ENCODE measurements around the gene BTK.

BTK gene

GRCh38 chrX:101417981-101418841 is 32.2 kb upstream of the BTK start:
- CTCF ChIA-PET = interaction anchor here (0.7 to 1.3 kb wide), 4 partner anchors 42 to 381 kb away, joined by 3 to 4 read pairs (median 3); no protein-coding TSS in a partner anchor
- no peak for DNase-seq (ENCODE audit: low read depth, low spot score)
- TF ChIP-seq, protein P1, sequence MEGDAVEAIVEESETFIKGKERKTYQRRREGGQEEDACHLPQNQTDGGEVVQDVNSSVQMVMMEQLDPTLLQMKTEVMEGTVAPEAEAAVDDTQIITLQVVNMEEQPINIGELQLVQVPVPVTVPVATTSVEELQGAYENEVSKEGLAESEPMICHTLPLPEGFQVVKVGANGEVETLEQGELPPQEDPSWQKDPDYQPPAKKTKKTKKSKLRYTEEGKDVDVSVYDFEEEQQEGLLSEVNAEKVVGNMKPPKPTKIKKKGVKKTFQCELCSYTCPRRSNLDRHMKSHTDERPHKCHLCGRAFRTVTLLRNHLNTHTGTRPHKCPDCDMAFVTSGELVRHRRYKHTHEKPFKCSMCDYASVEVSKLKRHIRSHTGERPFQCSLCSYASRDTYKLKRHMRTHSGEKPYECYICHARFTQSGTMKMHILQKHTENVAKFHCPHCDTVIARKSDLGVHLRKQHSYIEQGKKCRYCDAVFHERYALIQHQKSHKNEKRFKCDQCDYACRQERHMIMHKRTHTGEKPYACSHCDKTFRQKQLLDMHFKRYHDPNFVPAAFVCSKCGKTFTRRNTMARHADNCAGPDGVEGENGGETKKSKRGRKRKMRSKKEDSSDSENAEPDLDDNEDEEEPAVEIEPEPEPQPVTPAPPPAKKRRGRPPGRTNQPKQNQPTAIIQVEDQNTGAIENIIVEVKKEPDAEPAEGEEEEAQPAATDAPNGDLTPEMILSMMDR (IDR thresholded peaks at IDR 0.05; ENCODE audit: insufficient read depth, low read length, missing control alignments) = no peak
- POLR2A ChIA-PET = interaction anchor here (0.5 kb wide), 1 partner anchor 204 kb away, joined by 5 read pairs; no protein-coding TSS in a partner anchor
- peak overlapping the region; percentile 52 for H3K4me3 ChIP-seq (ENCODE audit: low read depth, low read length)

- TF ChIP-seq, protein P1 (IDR thresholded peaks at IDR 0.05; ENCODE audit: insufficient read depth, low read length, missing control alignments) = no peak
- DNase-seq (ENCODE audit: low read depth, low spot score) = no peak
- POLR2A ChIA-PET = no interaction called here
- CTCF ChIA-PET = interaction anchor here (0.7 to 2.4 kb wide), 5 partner anchors 13 to 384 kb away, joined by 3 to 7 read pairs (median 4); no protein-coding TSS in a partner anchor
- H3K4me3 ChIP-seq (ENCODE audit: low read depth, low read length) = no peak overlapping the region
These were observed 31.2 kb upstream of the BTK start for GRCh38 chrX:101417190-101417589.

DNA sequence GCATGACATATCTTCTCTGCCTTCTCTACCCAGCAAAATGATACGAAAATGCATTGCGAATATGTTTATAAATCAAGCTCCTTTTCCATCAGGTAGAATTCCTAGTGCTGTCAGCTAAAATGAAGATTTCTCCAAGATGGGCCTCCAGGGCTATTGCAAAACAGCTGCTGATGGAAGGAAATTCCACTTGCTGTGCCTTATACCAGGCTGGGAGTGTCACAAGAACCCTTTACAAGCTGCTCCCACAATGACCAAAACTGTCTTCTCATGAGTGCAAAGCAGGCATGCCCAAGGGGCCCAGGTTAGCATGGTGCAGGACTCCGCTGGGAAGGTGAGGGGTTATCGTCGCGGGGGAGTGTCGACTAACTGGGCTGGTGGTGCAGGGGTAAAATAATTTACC is 30.7 kb upstream of the BTK start:
- CTCF ChIA-PET = interaction anchor here (0.7 to 2.4 kb wide), 8 partner anchors 14 to 389 kb away, joined by 3 to 7 read pairs (median 4); no protein-coding TSS in a partner anchor
- no peak overlapping the region for H3K4me3 ChIP-seq (ENCODE audit: low read depth, low read length)
- DNase-seq (ENCODE audit: low read depth, low spot score) = no peak
- POLR2A ChIA-PET = no interaction called here
- TF ChIP-seq, protein P1 (IDR thresholded peaks at IDR 0.05; ENCODE audit: insufficient read depth, low read length, missing control alignments) = no peak

- CTCF ChIA-PET = interaction anchor here (0.7 to 2.4 kb wide), 14 partner anchors 15 to 390 kb away, joined by 3 to 7 read pairs (median 4); no protein-coding TSS in a partner anchor
- TF ChIP-seq, protein P1 (IDR thresholded peaks at IDR 0.05; ENCODE audit: insufficient read depth, low read length, missing control alignments) = peak; percentile 39
- POLR2A ChIA-PET = no interaction called here
- no peak overlapping the region for H3K4me3 ChIP-seq (ENCODE audit: low read depth, low read length)
- no peak for DNase-seq (ENCODE audit: low read depth, low spot score)
These were observed 29.5 kb upstream of the BTK start for GRCh38 chrX:101415180-101416145.

GRCh38 chrX:101411984-101412383 is 26.0 kb upstream of the BTK start:
- CTCF ChIA-PET = interaction anchor here (0.7 kb wide), 1 partner anchor 744 kb away, joined by 3 read pairs; no protein-coding TSS in a partner anchor
- no peak overlapping the region for H3K4me3 ChIP-seq (ENCODE audit: low read depth, low read length)
- TF ChIP-seq, protein P1 (IDR thresholded peaks at IDR 0.05; ENCODE audit: insufficient read depth, low read length, missing control alignments) = no peak
- POLR2A ChIA-PET = no interaction called here
- DNase-seq (ENCODE audit: low read depth, low spot score) = no peak
